ENCODE results near the gene TUBA8. TPM values are rescaled to one million over a fixed set of nuclear protein-coding genes. Genes with fewer than 3 reads are reported as not detected.

The TUBA8 gene
- total RNA-seq, 5 donors from 2014 or later (not counting 1 experiment from before 2014, with no cell fraction given), result 1.5 to 3.3 (median 2.6) TPM

DNA sequence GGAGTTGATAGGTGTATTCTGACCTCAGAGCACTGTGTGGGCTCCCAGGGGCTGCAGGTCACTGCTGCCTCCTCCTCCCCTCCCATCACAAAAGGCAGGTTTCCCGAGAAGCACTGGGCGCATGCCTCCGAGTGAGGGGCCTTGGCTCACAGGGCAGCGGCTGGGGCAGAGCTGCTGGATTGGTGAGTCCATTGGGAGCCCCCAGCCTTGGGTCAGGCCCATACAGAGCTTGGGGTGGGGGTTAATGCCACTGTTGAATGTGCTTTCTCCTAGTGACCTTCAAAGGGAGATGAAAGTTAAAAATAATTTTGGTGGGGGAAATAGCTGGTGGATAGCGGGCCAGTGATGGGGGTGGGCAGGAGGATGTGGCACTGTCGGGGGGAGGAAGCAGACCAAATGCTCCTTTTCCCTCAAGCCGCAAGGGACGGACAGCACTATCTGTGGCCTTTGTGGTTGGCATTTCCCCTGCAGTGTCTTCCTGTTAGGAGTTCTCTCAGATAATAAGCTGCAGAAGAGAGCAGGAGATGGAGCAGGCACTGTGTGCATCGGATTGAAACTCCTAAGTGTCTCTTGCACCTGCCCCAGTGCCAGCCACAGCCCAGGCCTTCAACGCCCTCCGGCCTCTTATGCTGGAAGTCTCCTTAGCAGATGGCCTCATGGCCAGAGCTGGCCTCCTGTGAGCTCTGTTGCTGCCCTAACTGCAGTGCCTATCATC lies 3.2 kb downstream of the TUBA8 start:
- 34% methylated on average over 7 of the region's 11 CpGs for WGBS (ENCODE audit: insufficient coverage)
- no peak for DNase-seq
- Histone ChIP-seq H3K9me3 (no peaks in the 10 kb centered on the region), H3K27ac (ENCODE audit: low read length) (no peak overlapping the region), H3K36me3 (ENCODE audit: control insufficient read depth in 2 of 2, extremely low read depth in 1 of 2, insufficient read depth in 1 of 2, low read length in 1 of 2) (no peaks in the 10 kb centered on the region), H3K27me3 (replicated peaks in 1 of 2; ENCODE audit: control insufficient read depth in 2 of 2, extremely low read depth in 1 of 2, insufficient read depth in 2 of 2, low read length in 1 of 2) (peaks cover 0 to 34% of the 10 kb centered on the region in 2 experiments), H3K4me3 (ENCODE audit: control insufficient read depth in 1 of 2, extremely low read depth in 1 of 2, low read length in 1 of 2) (no peak overlapping the region), H3K4me1 (ENCODE audit: control insufficient read depth in 1 of 2, extremely low read depth in 1 of 2, insufficient read depth in 2 of 2, low read length in 2 of 2) (peaks cover 5 to 31% of the 10 kb centered on the region in 2 experiments)
- Mint-ChIP-seq H3K27ac (no peak overlapping the region), H3K9me3 (no peaks in the 10 kb centered on the region), H3K27me3 (peaks cover 25 to 31% of the 10 kb centered on the region in 2 donors), H3K4me1 (peaks cover 29 to 34% (median 32%) of the 10 kb centered on the region in 3 donors), H3K36me3 (no peaks in the 10 kb centered on the region), H3K4me3 (peak overlapping the region in 1 of 3 donors; percentile 26)
- CTCF ChIA-PET, result no interaction called here
- POLR2A ChIA-PET, result interaction anchor here in 1 of 2 donors (0.6 kb wide), 1 partner anchor 480 kb away, joined by 5 read pairs; no protein-coding TSS in a partner anchor
- peak in 1 of 4 experiments; percentile 14 for ATAC-seq (replicated peaks in 1 of 4)

DNA sequence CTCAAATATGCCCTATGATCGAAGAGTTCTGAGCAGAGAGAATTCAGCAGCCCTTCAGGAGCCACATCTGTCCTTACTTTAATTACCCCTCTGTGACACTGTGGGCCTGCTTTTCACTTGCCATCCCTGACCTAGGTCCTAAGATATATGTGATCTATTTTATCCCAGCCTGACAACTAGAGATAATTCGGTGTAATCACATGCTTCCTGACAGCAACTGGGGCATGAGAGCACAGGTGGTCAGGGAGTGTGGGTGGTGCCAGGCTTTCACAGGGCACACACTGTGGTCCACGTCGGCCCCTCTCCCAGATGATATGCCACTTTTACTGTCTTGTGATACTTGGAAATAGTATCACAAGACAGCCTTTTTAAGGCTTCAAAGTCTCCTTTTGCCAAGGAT lies 3.9 kb downstream of the TUBA8 start:
- no peaks in the 10 kb centered on the region for H3K9me3 Mint-ChIP-seq
- POLR2A ChIA-PET, result no interaction called here
- Histone ChIP-seq H3K27me3 (replicated peaks in 1 of 2; ENCODE audit: control insufficient read depth in 2 of 2, extremely low read depth in 1 of 2, insufficient read depth in 2 of 2, low read length in 1 of 2) (peaks cover 0 to 34% of the 10 kb centered on the region in 2 experiments), H3K9me3 (no peaks in the 10 kb centered on the region), H3K4me3 (ENCODE audit: control insufficient read depth in 1 of 2, extremely low read depth in 1 of 2, low read length in 1 of 2) (no peak overlapping the region), H3K36me3 (ENCODE audit: control insufficient read depth in 2 of 2, extremely low read depth in 1 of 2, insufficient read depth in 1 of 2, low read length in 1 of 2) (no peaks in the 10 kb centered on the region), H3K4me1 (ENCODE audit: control insufficient read depth in 1 of 2, extremely low read depth in 1 of 2, insufficient read depth in 2 of 2, low read length in 2 of 2) (peaks cover 5 to 34% of the 10 kb centered on the region in 2 experiments), H3K27ac (ENCODE audit: low read length) (no peak overlapping the region)
- peaks cover 28 to 38% (median 32%) of the 10 kb centered on the region in 3 donors for H3K4me1 Mint-ChIP-seq
- no CpG with 5 or more reads among the region's 4 CpGs for WGBS (ENCODE audit: insufficient coverage)
- peak overlapping the region in 1 of 3 donors; percentile 26 for H3K4me3 Mint-ChIP-seq
- CTCF ChIA-PET, result no interaction called here
- H3K36me3 Mint-ChIP-seq, result no peaks in the 10 kb centered on the region
- H3K27ac Mint-ChIP-seq, result no peak overlapping the region
- H3K27me3 Mint-ChIP-seq, result peaks cover 20 to 26% of the 10 kb centered on the region in 2 donors
- ATAC-seq (replicated peaks in 1 of 4) (no peak), DNase-seq (no peak)

DNA sequence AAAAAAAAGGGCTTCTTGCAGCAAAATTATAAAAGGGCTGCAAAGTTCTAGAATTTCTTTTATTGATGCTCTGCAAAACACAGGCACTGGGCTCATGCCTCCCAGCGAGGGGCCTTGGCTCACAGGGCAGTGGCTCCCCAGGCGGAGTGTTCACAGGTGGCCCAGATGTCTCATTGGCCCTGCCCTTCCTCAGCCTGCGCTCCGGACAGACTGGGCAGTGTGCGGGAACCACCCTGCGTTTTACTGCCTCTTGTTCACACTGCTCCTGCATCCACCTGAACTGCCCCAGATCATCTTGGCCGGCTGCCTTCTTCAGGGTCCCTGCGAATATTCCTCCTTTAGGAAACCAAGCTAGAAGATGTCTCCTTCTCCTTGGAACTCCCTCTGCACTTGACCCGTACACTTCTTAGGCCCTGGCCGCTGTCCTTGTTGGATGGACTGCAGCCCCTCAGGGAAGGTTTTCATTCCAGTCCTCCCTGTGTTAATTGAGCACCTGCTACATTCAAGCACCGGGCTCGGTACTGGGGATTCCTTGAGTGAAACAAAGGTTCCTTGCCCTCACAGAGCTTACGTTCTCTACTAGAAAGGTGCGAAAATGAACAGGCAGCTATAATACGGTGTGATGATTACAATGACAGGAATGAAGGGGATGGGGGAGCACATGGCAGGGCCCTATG lies 4.5 kb downstream of the TUBA8 start:
- Mint-ChIP-seq H3K27ac (no peak overlapping the region), H3K9me3 (no peaks in the 10 kb centered on the region), H3K27me3 (peaks cover 13 to 20% of the 10 kb centered on the region in 2 donors), H3K4me1 (peaks cover 24 to 37% (median 29%) of the 10 kb centered on the region in 3 donors), H3K4me3 (no peak overlapping the region), H3K36me3 (no peaks in the 10 kb centered on the region)
- ATAC-seq (replicated peaks in 1 of 4) (no peak), DNase-seq (no peak)
- Histone ChIP-seq H3K4me1 (ENCODE audit: control insufficient read depth in 1 of 2, extremely low read depth in 1 of 2, insufficient read depth in 2 of 2, low read length in 2 of 2) (peaks cover 5 to 32% of the 10 kb centered on the region in 2 experiments), H3K27me3 (replicated peaks in 1 of 2; ENCODE audit: control insufficient read depth in 2 of 2, extremely low read depth in 1 of 2, insufficient read depth in 2 of 2, low read length in 1 of 2) (peaks cover 0 to 28% of the 10 kb centered on the region in 2 experiments), H3K4me3 (ENCODE audit: control insufficient read depth in 1 of 2, extremely low read depth in 1 of 2, low read length in 1 of 2) (no peak overlapping the region), H3K27ac (ENCODE audit: low read length) (no peak overlapping the region), H3K36me3 (ENCODE audit: control insufficient read depth in 2 of 2, extremely low read depth in 1 of 2, insufficient read depth in 1 of 2, low read length in 1 of 2) (no peaks in the 10 kb centered on the region), H3K9me3 (no peaks in the 10 kb centered on the region)
- over 99% methylated on average over 13 of the region's 15 CpGs for WGBS (ENCODE audit: insufficient coverage)
- ChIA-PET CTCF (no interaction called here), POLR2A (no interaction called here)

DNA sequence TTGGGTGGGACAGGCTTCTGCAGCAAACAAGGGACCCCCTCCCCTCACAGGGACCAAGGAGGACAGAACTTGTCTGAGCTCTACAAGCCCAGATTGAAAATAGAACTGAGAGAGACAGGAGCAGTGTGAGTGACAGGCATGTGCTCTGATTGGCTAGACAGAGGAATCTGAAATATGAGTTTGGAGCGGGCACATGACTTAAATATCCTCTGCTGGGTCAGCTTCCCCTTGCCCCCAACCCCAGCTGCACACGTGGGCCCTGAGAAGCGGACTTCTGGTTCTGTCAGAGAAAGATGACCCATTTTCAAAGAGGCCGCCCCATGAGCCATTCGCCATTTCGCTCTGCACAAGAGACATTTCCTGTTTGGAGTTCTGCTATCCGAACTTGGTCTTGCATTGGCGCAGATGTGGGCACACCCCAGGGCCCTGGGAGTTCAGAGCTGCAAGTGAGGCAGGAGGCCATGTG lies 5.3 kb downstream of the TUBA8 start:
- no peak for DNase-seq
- H3K9me3 Mint-ChIP-seq, result no peaks in the 10 kb centered on the region
- Histone ChIP-seq H3K27ac (ENCODE audit: low read length) (no peak overlapping the region), H3K4me1 (ENCODE audit: control insufficient read depth in 1 of 2, extremely low read depth in 1 of 2, insufficient read depth in 2 of 2, low read length in 2 of 2) (peaks cover 5 to 25% of the 10 kb centered on the region in 2 experiments), H3K36me3 (ENCODE audit: control insufficient read depth in 2 of 2, extremely low read depth in 1 of 2, insufficient read depth in 1 of 2, low read length in 1 of 2) (no peaks in the 10 kb centered on the region), H3K27me3 (replicated peaks in 1 of 2; ENCODE audit: control insufficient read depth in 2 of 2, extremely low read depth in 1 of 2, insufficient read depth in 2 of 2, low read length in 1 of 2) (peaks cover 0 to 22% of the 10 kb centered on the region in 2 experiments), H3K4me3 (ENCODE audit: control insufficient read depth in 1 of 2, extremely low read depth in 1 of 2, low read length in 1 of 2) (no peak overlapping the region), H3K9me3 (no peaks in the 10 kb centered on the region)
- peaks cover 11 to 16% of the 10 kb centered on the region in 2 donors for H3K27me3 Mint-ChIP-seq
- H3K36me3 Mint-ChIP-seq, result no peaks in the 10 kb centered on the region
- POLR2A ChIA-PET, result no interaction called here
- 100% methylated on average over 4 of the region's 8 CpGs for WGBS (ENCODE audit: insufficient coverage)
- no peak overlapping the region for H3K27ac Mint-ChIP-seq
- ATAC-seq (replicated peaks in 1 of 4), result no peak
- H3K4me3 Mint-ChIP-seq, result no peak overlapping the region
- H3K4me1 Mint-ChIP-seq, result peaks cover 21 to 31% (median 29%) of the 10 kb centered on the region in 3 donors
- CTCF ChIA-PET, result no interaction called here

DNA sequence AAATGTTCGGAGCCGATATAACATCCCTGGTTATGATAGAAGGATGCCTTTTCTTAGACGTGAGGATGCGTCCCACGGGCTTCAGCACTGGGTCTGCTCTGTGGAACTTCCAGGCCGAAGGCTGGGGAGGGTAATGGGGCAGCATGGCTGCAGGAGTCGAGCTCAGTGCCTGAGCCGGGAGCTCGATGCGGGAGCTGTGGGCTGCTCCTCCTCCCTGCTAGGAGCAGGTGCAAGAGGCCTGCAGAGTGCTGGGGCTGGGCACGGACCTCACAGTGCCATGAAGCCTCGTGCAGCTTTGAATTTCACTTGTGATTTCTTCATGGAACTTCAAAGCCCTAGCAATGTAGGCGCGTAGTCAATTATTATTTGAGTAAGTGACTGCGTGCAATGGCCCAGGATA lies 6.0 kb downstream of the TUBA8 start:
- Histone ChIP-seq H3K27ac (ENCODE audit: low read length) (no peak overlapping the region), H3K9me3 (no peaks in the 10 kb centered on the region), H3K36me3 (ENCODE audit: control insufficient read depth in 2 of 2, extremely low read depth in 1 of 2, insufficient read depth in 1 of 2, low read length in 1 of 2) (no peaks in the 10 kb centered on the region), H3K27me3 (replicated peaks in 1 of 2; ENCODE audit: control insufficient read depth in 2 of 2, extremely low read depth in 1 of 2, insufficient read depth in 2 of 2, low read length in 1 of 2) (peaks cover 0 to 15% of the 10 kb centered on the region in 2 experiments), H3K4me3 (ENCODE audit: control insufficient read depth in 1 of 2, extremely low read depth in 1 of 2, low read length in 1 of 2) (no peak overlapping the region), H3K4me1 (ENCODE audit: control insufficient read depth in 1 of 2, extremely low read depth in 1 of 2, insufficient read depth in 2 of 2, low read length in 2 of 2) (peaks cover 5 to 20% of the 10 kb centered on the region in 2 experiments)
- H3K4me3 Mint-ChIP-seq, result no peak overlapping the region
- no peak overlapping the region for H3K27ac Mint-ChIP-seq
- no peaks in the 10 kb centered on the region for H3K9me3 Mint-ChIP-seq
- 91% methylated on average over 13 of the region's 15 CpGs for WGBS (ENCODE audit: insufficient coverage)
- ATAC-seq (replicated peaks in 1 of 4), result no peak
- ChIA-PET POLR2A (no interaction called here), CTCF (no interaction called here)
- DNase-seq, result no peak
- peaks cover 9% of the 10 kb centered on the region in 2 donors for H3K27me3 Mint-ChIP-seq
- H3K4me1 Mint-ChIP-seq, result peaks cover 19 to 30% (median 28%) of the 10 kb centered on the region in 3 donors
- no peaks in the 10 kb centered on the region for H3K36me3 Mint-ChIP-seq

DNA sequence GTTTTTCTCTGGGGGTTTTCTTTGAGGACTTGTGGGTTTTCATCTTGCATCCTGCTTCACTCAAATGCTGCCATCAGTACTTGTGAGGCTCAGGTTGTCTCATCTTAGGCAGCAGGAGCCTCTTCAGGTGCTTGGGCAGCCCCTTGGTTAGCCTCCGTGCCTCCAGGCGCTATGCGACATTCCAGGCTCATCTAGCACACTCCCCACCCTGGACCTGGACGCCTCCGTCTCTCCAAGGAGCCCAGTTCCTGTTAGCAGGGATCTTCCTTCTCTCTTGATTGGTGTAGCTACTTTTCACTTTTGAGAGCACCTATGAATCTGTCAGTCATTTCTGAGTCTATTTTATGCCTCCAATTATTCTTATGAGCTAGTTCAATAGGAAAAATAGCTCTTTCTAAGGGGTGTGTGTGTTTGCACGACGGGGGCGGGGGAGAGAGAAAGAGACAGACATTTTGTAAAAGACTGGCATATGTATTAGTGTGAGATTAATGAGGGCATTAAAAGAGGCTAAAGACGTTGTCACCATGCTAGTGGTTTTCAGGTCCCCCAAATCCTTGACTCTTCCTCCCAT lies 7.8 kb downstream of the TUBA8 start:
- no peaks in the 10 kb centered on the region for H3K9me3 ChIP-seq
- no peak overlapping the region for H3K27ac Mint-ChIP-seq
- H3K4me1 ChIP-seq (ENCODE audit: control insufficient read depth in 1 of 2, extremely low read depth in 1 of 2, insufficient read depth in 2 of 2, low read length in 2 of 2), result peaks cover 5 to 18% of the 10 kb centered on the region in 2 experiments
- no peak overlapping the region for H3K27ac ChIP-seq (ENCODE audit: low read length)
- H3K27me3 Mint-ChIP-seq, result peaks cover 5% of the 10 kb centered on the region in 2 donors
- H3K36me3 Mint-ChIP-seq, result no peaks in the 10 kb centered on the region
- ChIA-PET POLR2A (no interaction called here), CTCF (no interaction called here)
- peaks cover 0 to 12% of the 10 kb centered on the region in 2 experiments for H3K27me3 ChIP-seq (replicated peaks in 1 of 2; ENCODE audit: control insufficient read depth in 2 of 2, extremely low read depth in 1 of 2, insufficient read depth in 2 of 2, low read length in 1 of 2)
- ATAC-seq (replicated peaks in 1 of 4) (no peak), DNase-seq (no peak)
- H3K36me3 ChIP-seq (ENCODE audit: control insufficient read depth in 2 of 2, extremely low read depth in 1 of 2, insufficient read depth in 1 of 2, low read length in 1 of 2), result no peaks in the 10 kb centered on the region
- WGBS (ENCODE audit: insufficient coverage), result 95% methylated on average over 4 of the region's 9 CpGs
- H3K9me3 Mint-ChIP-seq, result no peaks in the 10 kb centered on the region
- no peak overlapping the region for H3K4me3 Mint-ChIP-seq
- peaks cover 16 to 27% (median 26%) of the 10 kb centered on the region in 3 donors for H3K4me1 Mint-ChIP-seq
- no peak overlapping the region for H3K4me3 ChIP-seq (ENCODE audit: control insufficient read depth in 1 of 2, extremely low read depth in 1 of 2, low read length in 1 of 2)

Measured in T-cell (primary cell).